GM18907 (cell line): ENCODE measurements around the gene MARK4.
"Not testable (repeated sequence)": the region's sequence is repeated elsewhere in the genome, so short reads cannot be mapped to it uniquely, and the experiment has no call there.

Experiments used
- ATAC-seq: cut with Tn5 transposase; IDR thresholded peaks from one replicate; pipeline ENCODE4 v1.9.1; 2021; ENCODE audit warnings: mild to moderate bottlenecking, moderate library complexity; ENCODE audit not compliant: unreplicated experiment

The MARK4 gene

DNA sequence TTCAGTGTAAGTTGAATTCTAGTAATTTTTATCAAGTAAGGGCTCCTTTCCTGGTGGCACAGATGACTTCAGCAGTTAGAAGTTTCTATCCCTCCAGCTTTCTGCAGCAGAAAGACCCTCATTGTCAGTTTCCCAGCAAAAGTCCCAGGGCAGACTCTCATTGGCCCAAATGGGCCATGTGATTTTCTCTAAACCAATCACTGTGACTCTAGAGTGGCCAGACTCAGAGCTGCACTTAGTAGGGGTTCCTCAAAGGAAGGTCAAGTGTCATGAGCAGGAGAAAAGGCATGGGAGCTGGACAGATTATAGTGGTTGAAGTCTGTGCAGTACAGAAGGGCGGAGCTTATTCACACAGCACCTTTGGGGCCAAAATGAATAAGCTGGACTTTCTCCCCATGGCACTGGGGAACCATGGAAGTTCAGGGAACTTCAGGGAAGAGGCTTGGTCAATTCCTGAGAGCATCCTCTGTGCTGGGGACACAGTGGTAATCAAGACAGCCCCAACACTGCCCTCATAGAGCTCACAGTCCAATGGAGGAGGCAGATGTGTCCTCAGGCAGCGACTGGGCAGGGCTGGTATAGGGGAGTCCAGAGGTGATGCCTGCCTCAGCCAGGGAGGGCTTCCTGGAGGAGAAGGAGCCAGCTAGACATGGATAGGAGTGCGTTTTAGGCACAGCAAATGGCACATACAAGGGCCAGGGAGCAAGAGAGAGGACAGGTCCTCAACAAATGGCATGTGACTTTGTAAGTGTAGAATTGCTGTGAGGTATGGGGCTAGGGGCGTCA is 53.3 kb downstream of the MARK4 start:
- ATAC-seq: no peak

DNA sequence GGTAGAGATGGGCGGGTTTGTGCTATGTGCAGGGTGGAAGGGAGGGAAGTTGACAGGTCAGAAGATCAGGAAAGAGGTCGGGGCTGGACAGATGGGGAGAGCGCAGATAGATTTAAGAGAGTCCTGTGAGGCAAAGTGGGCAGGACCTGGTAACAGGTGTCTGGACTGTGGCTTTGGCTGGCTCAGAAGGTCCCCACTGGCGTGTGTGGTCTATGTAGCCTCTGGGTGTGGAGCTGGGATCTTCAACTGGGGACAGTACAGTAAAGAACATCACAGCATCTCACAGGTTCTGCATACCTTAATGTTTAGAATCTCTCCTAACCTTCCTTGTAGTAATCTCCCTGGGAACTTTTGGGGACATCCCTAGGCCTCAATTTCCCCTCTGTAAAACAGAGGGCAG is 53.9 kb downstream of the MARK4 start:
- no peak for ATAC-seq

DNA sequence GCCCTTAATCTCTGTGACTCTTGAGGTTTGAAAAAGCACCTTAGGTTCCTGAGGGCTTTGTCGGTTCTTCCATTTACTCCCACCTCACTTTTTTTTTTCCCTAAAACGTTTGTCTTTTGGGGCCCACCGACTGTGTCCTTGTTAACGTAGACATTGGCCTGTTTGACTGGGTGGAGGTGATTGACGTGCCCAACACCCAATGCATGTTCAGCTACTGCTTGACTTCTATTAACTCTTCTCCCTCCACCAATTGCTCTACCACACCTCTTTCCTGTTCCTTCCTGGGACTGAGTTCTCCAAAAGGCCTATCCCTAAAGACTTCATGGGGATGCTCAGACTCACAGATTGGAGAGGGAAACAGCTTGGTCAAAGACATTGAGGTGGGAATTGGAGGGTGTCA is 54.4 kb downstream of the MARK4 start:
- no peak for ATAC-seq

DNA sequence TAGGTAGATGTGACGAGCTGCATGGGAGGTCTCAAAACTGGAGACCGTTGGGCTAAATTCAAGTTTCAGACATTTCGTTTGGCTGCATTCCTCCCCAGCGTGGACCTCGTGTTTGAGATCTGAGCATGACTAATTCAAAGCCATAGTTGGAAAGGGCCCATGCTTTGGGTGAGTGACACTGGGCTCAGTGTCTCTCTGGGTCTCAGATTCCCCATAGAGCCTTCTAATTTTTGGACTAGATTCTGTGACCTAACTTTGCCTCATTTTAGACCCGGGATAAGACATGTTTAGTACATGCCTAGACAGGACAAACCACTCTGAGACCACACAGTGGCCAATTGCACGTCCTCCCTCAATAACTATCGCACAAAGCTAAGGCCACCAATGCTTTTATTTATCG is 55.0 kb downstream of the MARK4 start:
- ATAC-seq: no peak

DNA sequence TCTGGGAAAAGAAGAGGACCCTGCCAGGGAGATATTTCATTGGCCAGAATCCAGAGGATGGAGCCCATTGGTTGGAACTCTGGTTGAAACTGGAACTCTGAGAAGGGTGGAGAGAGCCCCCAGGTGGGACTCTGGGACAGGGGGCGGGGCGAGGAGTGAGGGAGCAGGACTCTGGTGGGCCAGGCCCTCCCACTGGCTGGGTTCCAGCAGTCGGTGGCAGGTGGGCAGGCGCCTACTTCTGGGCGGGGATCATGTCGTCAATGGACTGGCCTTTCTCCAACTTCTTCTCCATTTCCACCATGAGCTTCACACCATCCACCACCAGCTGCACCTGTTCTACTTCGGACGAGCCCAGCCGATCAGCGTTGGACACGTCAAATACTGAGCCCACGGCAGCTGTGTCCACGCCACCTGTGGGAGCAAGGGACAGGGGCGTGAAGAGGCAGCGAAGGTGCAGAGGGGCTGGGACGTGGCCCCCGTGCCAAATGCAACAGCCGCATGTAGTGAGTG is 55.5 kb downstream of the MARK4 start:
- ATAC-seq: no peak

DNA sequence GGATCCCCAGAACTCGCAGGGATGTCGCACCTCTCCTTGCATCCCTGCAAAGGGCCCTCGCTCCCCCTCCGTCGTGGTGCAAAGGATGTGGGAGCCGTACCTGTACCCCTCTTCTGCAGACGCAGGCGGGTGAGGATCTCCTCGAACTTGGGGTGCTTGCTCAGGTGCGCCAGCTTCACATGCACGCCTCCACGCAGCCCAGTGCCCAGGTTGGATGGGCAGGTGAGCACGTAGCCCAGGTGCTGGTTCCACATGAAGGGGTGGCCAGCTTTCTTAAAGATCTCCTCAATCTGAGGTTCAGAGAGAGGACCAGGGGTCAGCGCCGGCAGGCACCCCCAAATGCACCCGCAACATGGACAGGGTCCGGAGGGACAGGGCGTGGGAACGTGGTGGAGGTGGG is 56.3 kb downstream of the MARK4 start:
- no peak for ATAC-seq

DNA sequence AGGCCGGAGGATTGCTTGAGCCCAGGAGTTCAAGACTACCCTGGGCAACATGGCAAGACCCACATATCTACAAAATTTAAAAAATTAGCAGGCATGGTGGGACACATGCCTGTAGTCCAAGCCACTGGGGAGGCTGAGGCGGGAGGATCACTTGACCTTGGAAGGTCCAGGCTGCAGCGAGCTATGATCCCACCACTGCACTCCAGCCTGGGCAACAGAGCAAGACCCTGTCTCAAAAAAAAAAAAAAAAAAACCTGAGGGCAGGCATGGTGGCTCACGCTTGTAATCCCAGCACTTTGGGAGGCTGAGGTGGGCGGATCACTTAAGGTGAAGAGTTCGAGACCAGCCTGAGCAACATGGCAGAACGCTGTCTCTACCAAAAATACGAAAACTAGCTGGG is 58.3 kb downstream of the MARK4 start:
- not testable (repeated sequence) for ATAC-seq

DNA sequence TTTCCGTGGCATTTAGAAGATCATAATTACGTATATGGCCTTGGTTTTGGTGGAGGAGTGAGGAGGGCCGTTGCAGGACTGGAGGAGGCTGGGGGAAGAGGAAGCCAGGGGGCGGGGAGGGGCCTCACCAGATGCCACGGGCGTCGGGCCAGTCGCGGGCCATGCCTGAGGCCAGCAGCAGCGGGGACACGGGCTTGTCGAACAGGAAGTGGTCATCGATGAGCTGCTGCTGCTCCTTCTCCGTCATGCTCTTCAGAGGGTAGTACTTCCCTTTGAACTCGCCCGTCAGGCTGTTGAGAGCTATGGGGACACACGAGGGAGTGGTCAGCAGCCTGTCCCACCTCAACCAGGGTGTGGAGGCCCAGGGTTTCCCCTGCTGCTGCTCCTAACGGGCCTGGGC is 60.5 kb downstream of the MARK4 start:
- ATAC-seq: no peak

DNA sequence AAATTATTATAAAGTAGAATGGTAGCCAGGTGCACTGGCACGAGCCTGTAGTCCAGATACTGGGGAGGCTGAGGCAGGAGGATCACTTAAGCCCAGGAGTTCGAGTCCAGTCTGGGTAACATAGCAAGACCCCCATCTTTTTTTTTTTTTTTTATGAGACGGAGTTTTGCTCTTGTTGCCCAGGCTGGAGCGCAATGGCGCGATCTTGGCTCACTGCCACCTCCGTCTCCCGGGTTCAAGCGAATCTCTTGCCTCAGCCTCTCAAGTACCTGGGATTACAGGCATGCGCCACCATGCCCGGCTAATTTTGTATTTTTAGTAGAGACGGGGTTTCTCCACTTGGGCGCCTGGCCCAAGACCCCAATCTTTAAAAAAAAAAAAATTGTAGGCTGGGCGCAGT is 61.2 kb downstream of the MARK4 start:
- ATAC-seq: not testable (repeated sequence)

DNA sequence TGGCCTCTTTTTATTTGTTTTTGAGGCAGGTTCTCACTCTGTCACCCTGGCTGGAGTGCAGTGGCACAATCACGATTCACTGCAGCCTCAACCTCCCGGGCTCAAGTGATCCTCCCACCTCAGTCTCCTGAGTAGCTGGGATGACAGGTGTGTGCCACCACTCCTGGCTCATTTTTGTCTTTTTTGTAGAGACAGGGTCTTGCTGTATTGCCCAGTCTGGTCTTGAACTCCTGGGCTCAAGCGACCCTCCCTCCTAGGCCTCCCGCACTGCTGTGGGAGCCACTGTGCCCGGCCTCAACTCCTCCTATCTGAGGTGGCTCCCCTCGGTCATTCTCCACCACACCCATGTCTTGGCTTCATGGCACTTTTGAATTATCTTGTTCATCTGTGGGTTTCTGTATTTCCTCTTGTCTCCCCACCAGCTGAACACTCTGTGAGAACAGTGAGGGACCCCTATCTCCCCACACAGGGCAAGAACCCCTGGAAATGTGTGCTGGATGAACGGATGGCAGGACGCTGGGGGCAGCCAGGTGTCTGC is 63.7 kb downstream of the MARK4 start:
- no peak for ATAC-seq

DNA sequence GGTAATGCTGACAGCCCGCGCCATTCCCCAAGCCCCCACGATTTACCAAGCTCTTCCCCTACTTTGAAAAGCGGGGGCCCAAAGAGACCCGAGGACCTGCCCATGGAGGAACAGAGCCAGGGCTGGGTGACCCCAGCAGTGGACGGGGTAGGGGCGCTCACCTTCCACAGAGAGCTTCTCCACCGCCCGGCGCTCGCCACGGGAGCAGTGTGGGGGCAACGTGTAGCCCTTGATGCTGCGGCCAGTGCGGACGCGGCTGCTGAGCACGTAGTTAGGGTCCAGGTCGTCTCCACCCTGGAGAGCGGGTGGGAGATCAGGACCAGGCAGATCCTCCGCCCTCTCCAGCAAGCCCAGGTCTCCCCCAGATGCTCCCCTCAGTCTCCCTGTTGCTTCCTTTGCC is 64.2 kb downstream of the MARK4 start:
- no peak for ATAC-seq

DNA sequence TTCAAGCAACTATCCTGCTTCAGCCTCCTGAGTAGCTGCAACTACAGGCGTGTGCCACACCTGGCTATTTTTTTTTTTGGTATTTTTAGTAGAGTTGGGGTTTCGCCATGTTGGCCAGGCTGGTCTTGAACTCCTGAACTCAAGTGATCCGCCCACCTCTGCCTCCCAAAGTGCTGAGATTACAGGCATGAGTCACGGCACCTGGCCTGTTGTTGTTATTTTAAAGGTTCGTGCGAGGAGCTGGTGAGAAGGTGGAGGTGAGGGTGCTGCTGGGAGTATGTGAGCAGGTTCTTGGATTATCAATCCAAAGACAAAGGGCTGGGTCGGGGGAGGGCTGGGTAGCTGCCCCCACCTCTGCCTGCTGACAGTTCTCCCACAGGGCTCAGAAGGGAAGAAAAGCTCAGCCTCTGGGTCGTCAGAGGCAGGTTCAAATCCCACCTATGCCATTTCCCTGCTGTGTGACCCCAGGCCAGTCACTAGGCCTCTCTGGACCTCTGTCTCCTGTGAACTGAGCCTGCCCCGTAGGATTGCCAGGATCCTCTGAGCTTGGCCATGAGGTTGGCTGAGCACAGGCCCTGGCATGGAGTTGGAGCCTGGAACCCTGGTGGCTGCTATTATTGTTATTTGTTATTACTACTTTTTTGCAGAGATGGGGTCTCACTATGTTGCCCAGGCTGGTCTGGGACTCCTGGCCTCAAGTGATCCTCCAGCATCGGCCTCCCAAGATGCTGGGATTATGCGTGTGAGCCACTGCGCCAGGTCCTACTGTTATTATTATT is 70.1 kb downstream of the MARK4 start:
- no peak for ATAC-seq

DNA sequence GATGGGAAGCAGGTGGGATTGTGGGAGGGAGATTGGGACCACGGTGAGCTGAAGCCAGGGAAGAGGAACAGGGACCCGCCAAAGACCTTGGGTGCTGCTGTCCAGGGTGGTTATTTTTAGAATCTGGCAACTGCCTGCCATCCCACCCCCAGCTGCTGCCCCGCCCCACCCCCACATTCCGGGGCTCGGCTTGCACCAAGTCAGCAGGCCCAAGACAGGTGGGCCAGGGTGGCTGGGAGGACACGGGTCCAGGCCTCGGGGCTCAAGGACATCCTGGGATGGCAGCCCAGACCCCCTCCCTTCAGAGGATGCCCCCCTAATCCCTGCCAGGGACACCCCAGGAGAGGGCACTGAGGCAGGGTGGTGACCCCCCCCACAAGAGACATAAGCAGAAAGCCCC is 70.8 kb downstream of the MARK4 start:
- ATAC-seq: no peak

DNA sequence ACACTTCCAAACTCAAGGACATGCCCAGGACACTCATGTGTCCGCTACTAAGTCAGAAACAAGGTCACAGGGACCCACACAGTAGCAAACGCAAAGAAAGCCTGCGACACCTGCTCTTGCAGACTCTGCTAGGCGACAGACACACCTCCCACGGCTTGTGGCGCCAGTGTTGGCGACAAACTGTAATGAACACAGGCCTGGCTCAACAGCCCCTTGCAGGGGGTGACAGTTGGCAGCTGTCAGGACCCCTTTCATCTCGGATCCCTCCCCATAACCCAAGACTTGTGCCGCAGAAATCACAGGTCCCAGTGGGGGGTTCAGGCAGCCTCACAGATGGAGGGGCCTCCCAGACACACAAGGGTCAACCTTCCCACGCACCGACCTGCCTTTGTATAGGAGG is 71.2 kb downstream of the MARK4 start:
- no peak for ATAC-seq

DNA sequence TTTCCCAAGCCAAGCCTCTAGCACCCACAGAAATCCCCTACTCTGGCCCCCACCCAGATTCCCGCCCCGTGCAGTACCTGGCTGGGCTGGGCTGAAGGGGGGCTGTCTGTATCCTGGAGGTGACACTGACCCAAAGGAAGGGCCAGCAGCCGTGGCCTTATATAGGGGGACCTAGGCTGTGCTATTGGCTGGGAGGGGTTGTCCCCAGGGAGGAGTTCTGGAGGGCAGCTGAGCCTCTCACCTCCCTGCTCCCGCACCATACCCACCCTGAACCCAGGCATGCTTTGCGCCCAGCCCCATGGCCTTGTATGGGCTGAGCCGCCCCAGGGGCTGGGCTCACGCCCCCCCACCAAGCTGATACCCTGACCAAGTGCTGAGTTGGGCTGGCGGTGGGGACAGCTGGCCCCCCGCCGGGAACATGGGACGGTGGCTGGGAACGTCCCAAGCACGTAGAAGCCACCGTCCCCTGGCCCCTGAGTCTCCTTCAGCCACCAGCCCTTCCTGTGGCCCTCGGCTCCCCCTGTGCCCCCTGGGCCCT is 71.7 kb downstream of the MARK4 start, which contains the start of gene CKM:
TSS of gene CKM (minus strand) at position 132 of the 538 bp plus-strand sequence. CDS start 3,162 bp downstream, outside the sequence.
- ATAC-seq: no peak

DNA sequence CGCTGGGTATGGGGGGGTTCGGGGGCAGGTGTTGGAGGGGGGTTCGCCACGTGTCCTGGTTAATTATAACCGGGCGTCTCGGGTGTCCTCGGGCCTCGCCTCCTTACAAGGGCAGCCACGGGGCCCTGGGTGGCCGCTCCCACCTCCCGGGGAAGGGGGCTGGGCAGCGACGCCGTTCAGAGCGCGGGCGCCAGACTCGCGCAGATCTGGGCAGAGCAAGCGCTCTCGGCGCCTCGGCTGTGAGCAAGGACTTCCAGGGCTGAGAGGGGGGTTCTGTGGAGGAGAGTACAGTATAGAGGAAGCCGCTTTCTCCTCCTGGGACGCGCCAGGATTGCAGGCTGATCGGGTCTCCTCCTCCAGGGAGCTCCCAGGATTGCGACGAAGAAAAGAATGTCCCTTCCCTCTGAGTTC is 72.6 kb downstream of the MARK4 start:
- no peak for ATAC-seq

DNA sequence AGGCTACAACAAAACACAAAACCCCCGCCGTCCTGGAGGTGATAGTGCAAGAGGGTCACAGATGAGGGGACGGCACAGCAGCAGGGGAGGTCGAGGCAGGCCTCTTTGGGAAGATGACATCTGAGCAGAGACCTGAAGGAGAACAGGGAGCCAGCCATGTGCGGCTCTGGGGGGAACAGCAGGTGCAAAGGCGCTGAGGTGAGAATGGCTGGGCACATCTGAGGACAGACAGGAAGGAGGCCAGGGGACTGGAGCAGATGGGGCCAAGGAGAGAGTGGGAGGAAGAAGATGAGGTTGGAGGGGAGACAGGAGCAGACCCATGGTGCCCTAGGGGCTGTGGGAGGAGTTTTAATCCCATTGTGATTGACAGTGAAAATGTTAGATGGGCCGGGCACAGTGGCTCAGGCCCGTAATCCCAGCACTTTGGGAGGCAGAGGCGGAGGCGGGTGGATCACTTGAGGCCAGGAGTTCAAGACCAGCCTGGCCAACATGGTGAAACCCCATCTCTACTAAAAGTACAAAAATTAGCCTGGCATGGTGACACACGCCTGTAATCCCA is 73.4 kb downstream of the MARK4 start:
- ATAC-seq: no peak

DNA sequence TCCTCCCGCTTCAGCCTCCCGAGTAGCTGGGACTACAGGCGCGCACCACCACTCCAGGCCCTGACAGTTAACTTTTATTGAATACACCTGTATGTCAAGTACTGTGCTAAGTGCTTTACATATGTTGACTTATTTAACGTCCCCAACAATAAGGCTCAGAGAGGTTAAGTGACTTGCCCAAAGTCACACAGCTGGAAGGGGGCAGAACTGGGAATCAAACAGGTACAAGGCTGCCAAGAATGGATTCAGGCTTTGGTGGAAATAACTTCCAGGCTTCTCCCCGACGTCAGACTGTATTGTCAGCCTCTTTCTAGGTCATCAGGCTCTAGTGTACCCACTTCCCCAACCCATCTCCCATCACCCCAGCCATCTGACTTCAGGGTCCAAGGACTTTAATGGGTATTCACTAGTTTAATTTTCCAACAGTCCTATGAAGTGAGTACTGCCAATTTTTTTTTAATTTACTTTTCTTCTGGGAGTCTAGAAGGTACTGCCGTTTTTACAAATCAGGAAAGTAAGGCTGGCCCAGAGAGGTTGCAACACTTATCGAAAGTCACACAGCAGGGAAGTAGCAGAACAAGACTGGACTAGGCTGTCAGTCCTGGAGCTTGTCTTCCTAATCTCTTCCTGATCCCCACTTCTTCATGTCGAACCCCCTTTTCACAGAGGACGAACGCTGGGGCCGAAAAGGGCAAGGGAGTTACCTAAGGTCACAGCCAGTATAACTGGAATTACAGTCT is 76.5 kb downstream of the MARK4 start:
- no peak for ATAC-seq

DNA sequence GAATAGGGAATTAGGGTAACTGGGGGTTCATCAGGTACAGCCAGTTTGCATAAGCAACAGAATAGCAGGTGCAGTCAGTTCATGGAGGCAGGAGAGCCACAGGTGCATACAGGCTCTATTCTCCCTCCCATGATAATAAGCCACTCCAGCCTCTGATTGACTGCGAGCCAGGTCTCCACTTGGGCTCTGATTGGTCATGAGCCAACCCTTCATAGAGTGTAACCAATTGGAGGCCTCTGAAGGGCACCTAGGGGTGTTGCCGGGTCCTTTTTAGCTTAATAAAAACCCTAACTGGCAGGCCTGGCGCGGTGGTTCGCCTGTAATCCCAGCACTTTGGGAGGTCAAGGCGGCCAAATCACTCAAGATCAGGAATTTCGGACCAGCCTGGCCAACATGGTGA is 80.3 kb downstream of the MARK4 start:
- no peak for ATAC-seq

DNA sequence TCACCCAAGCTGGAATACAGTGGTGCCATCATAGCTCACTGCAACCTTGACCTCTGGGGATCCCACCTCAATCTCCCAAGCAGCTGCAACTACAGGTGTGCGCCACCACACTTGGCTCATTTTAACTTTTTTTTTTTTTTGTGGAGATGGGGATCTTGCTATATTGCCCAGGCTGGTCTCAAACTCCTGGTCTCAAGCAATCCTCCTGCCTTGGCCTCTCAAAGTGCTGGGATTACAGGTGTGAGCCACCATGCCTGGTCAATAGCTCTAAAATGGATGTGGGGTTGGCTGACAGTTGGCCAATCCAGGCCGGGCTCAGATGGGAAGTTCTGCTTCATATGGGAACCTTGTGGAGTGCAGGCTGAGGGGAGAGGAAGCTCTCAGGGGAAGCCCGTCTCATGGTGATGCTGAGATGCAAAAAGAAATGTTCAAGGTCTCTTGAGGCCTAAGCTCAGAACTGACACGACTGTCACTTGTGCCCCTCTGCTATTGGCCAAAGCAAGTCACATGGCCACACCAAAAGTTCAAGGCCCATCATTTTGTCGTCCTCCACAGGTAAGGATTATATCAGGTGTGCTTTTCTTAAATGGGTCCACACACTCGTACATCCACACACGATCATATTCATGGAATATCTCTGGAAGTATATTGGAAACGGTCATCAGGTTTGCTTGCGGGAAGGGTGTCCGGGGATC is 82.7 kb downstream of the MARK4 start:
- ATAC-seq: no peak
